Sigmoid colon (tissue), 7 donors: ENCODE measurements around the gene PANK2. TPM values are rescaled to one million over a fixed set of nuclear protein-coding genes. Genes with fewer than 3 reads are reported as not detected.
"Not testable (repeated sequence)": the region's sequence is repeated elsewhere in the genome, so short reads cannot be mapped to it uniquely, and the experiment has no call there.

Experiments
- DNase-seq: peaks from one replicate; pipeline ENCODE4 v3.0.0-alpha.2; 2019
- H3K27ac ChIP-seq, 4 donors: fragments of 200-600 bp; sonication (generic); one replicate each; pipeline ENCODE4 v1.5.1; 2016 to 2019; ENCODE audit warnings: mild to moderate bottlenecking in 1 of 4
- H3K27me3 ChIP-seq, 3 donors: fragments of 200-600 bp; sonication (generic); one replicate each; pipeline ENCODE4 v1.5.1; 2019; ENCODE audit warnings: mild to moderate bottlenecking in 1 of 3
- H3K36me3 ChIP-seq, 4 donors: fragments of 200-600 bp; sonication (generic); one replicate each; pipeline ENCODE4 v1.5.1; 2016 to 2019
- H3K4me1 ChIP-seq, 4 donors: fragments of 200-600 bp; sonication (generic); one replicate each; pipeline ENCODE4 v1.5.1; 2017 to 2019
- H3K4me3 ChIP-seq, 4 donors: fragments of 200-600 bp; sonication (generic); one replicate each; pipeline ENCODE4 v1.5.1; 2017 to 2019; ENCODE audit warnings: mild to moderate bottlenecking in 2 of 4, moderate library complexity in 1 of 4
- H3K9me3 ChIP-seq, 4 donors: fragments of 200-600 bp in 3 of 4; sonication (generic) in 3 of 4; one replicate each; pipeline versions ENCODE4 v1.5.1 to v1.6.1; 2013 to 2019
- EP300 ChIP-seq, 4 donors: sonication (generic); formaldehyde crosslinking; IDR thresholded peaks; one replicate each; pipeline ENCODE4 v1.6.1; 2017; ENCODE audit warnings: antibody characterized with exemption in 4 of 4
- POLR2A ChIP-seq, 2 donors: fragments of 450-650 bp; IDR thresholded peaks; one replicate each; pipeline ENCODE4 v1.6.1; 2016; ENCODE audit warnings: antibody characterized with exemption in 2 of 2, mild to moderate bottlenecking in 2 of 2, moderate library complexity in 2 of 2
- POLR2AphosphoS5 ChIP-seq, 4 donors: sonication (generic); formaldehyde crosslinking; IDR thresholded peaks; one replicate each; pipeline ENCODE4 v1.6.1; 2017; ENCODE audit warnings: antibody characterized with exemption in 4 of 4
- WGBS, 2 donors: extraction: QIAGEN DNeasy Blood & Tissue Kit; methylation state at CpG; one replicate each; pipeline ENCODE4 v1.1.7; 2013; 5-methylcytosine and 5-hydroxymethylcytosine counted together
- intact Hi-C: fragments of 100-400 bp; cut with DNase I; formaldehyde crosslinking; loops from one replicate; pipeline ENCODE4 v1.15.1; 2023
- polyA plus RNA-seq, 3 donors: library from polyadenylated mRNA; stranded (reverse); fragments of 200-250 nt; gene quantifications; one replicate each; pipeline ENCODE4 v1.2.3, GENCODE V29; 2013
- total RNA-seq, 4 donors: library from RNA; depleted of rRNA; stranded (reverse); fragments of >200 nt; gene quantifications; one replicate each; pipeline ENCODE4 v1.1.0, GENCODE V29; 2016
- TF ChIP-seq, protein P1 (sequence below), 4 experiments: fragments of 450-650 bp in 3 of 4; fragments of 200-600 bp in 1 of 4; IDR thresholded peaks; one replicate each; pipeline ENCODE4 v1.5.1; 2016 to 2019; ENCODE audit warnings: antibody characterized with exemption in 4 of 4, mild to moderate bottlenecking in 3 of 4, moderate library complexity in 2 of 4
- donor health status: healthy with polysubstance abuse.
- donor health status: Bipolar disorder and iron deficiency.
- donor health status: healthy.

PANK2 gene
- total and polyA plus RNA-seq, 7 donors = 16.2 to 43.2 (median 35.1) TPM

DNA sequence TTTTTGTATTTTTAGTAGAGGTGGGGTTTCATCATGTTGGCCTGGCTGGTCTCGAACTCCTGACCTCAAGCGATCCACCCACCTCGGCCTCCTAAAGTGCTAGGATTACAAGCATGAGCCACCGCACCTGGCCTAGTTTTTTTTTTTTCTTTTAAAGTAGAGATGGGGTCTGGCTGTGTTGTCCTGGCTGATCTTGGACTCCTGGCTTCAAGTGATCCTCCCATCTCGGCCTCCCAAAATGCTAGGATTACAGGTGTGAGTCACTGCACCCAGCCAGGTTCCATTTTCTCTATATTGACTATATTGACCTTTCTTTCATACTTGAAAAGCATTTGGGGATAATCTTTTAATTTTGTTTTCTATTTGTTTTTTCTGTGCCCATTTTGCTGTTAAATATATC is 13.3 kb downstream of the PANK2 start:
- TF ChIP-seq, protein P1, sequence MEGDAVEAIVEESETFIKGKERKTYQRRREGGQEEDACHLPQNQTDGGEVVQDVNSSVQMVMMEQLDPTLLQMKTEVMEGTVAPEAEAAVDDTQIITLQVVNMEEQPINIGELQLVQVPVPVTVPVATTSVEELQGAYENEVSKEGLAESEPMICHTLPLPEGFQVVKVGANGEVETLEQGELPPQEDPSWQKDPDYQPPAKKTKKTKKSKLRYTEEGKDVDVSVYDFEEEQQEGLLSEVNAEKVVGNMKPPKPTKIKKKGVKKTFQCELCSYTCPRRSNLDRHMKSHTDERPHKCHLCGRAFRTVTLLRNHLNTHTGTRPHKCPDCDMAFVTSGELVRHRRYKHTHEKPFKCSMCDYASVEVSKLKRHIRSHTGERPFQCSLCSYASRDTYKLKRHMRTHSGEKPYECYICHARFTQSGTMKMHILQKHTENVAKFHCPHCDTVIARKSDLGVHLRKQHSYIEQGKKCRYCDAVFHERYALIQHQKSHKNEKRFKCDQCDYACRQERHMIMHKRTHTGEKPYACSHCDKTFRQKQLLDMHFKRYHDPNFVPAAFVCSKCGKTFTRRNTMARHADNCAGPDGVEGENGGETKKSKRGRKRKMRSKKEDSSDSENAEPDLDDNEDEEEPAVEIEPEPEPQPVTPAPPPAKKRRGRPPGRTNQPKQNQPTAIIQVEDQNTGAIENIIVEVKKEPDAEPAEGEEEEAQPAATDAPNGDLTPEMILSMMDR (IDR thresholded peaks at IDR 0.05) = no peak
- TF ChIP-seq POLR2A (IDR thresholded peaks at IDR 0.05) (no peak), POLR2AphosphoS5 (IDR thresholded peaks at IDR 0.05) (no peak), EP300 (IDR thresholded peaks at IDR 0.05) (no peak)
- peaks cover 0 to 67% (median 45%) of the 10 kb centered on the region in 4 donors for H3K4me1 ChIP-seq
- H3K27ac ChIP-seq = peak overlapping the region in 2 of 4 donors; percentile 46 to 56
- intact Hi-C loops = no loop called here
- WGBS, 2 donors = 94 to 95% methylated on average over 5 of the region's 5 CpGs
- no peaks in the 10 kb centered on the region for H3K9me3 ChIP-seq
- DNase-seq = no peak
- no peak overlapping the region for H3K4me3 ChIP-seq
- H3K36me3 ChIP-seq = no peaks in the 10 kb centered on the region
- H3K27me3 ChIP-seq = no peaks in the 10 kb centered on the region

DNA sequence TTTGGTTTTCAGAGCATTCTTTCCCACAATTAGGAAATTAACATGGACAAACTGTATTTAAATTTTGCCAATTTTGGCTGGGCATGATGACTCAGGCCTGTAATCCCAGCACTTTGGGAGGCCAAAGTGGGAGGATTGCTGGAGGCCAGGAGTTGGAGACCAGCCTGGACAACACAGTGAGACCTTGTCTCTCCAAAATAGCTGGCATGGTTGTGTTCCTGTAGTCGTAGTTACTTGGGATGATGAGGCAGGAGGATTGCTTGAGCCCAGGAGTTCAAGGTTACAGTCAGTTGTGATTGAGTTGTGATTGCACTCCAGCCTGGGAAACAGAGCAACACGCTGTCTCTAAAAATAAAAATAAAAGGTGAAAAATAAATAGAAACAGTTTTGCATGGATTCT is 15.0 kb downstream of the PANK2 start:
- Histone ChIP-seq H3K27me3 (no peaks in the 10 kb centered on the region), H3K27ac (no peak overlapping the region), H3K9me3 (no peaks in the 10 kb centered on the region), H3K36me3 (peaks cover 10 to 15% (median 13%) of the 10 kb centered on the region in 4 donors), H3K4me1 (peaks cover 0 to 49% (median 35%) of the 10 kb centered on the region in 4 donors), H3K4me3 (no peak overlapping the region)
- TF ChIP-seq, protein P1 (IDR thresholded peaks at IDR 0.05) = no peak
- no peak for TF ChIP-seq EP300 (IDR thresholded peaks at IDR 0.05)
- no peak for TF ChIP-seq POLR2AphosphoS5 (IDR thresholded peaks at IDR 0.05)
- TF ChIP-seq POLR2A (IDR thresholded peaks at IDR 0.05) = no peak
- DNase-seq = no peak
- intact Hi-C loops = no loop called here
- WGBS, 2 donors = 61 to 80% methylated on average over 2 of the region's 2 CpGs

DNA sequence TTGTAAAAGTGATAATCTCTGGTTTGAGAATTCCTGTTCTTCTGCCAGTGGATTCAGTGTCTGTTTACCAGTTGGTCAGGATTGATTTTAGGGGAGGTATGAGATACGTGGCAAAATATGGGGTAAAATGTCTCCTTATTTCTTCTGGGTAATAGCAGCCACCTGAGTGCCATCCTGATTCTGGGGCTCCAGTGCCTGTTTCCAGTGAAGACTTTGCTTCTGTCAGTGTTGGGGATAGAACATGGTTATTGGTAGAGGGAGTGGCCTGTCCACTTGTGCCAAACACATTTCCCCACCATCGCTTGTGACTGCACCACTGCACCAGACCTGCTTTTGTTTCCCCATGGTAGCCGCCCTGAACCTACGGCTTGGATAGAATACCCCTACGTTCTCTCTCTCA is 15.7 kb downstream of the PANK2 start:
- Histone ChIP-seq H3K36me3 (peaks cover 10 to 21% (median 17%) of the 10 kb centered on the region in 4 donors), H3K27ac (no peak overlapping the region), H3K27me3 (no peaks in the 10 kb centered on the region), H3K4me1 (peaks cover 0 to 45% (median 31%) of the 10 kb centered on the region in 4 donors), H3K4me3 (no peak overlapping the region), H3K9me3 (no peaks in the 10 kb centered on the region)
- no peak for DNase-seq
- TF ChIP-seq EP300 (IDR thresholded peaks at IDR 0.05) (no peak), POLR2AphosphoS5 (IDR thresholded peaks at IDR 0.05) (no peak), POLR2A (IDR thresholded peaks at IDR 0.05) (no peak)
- TF ChIP-seq, protein P1 (IDR thresholded peaks at IDR 0.05) = no peak
- WGBS, 2 donors = 85 to 86% methylated on average over 5 of the region's 5 CpGs
- intact Hi-C loops = no loop called here

DNA sequence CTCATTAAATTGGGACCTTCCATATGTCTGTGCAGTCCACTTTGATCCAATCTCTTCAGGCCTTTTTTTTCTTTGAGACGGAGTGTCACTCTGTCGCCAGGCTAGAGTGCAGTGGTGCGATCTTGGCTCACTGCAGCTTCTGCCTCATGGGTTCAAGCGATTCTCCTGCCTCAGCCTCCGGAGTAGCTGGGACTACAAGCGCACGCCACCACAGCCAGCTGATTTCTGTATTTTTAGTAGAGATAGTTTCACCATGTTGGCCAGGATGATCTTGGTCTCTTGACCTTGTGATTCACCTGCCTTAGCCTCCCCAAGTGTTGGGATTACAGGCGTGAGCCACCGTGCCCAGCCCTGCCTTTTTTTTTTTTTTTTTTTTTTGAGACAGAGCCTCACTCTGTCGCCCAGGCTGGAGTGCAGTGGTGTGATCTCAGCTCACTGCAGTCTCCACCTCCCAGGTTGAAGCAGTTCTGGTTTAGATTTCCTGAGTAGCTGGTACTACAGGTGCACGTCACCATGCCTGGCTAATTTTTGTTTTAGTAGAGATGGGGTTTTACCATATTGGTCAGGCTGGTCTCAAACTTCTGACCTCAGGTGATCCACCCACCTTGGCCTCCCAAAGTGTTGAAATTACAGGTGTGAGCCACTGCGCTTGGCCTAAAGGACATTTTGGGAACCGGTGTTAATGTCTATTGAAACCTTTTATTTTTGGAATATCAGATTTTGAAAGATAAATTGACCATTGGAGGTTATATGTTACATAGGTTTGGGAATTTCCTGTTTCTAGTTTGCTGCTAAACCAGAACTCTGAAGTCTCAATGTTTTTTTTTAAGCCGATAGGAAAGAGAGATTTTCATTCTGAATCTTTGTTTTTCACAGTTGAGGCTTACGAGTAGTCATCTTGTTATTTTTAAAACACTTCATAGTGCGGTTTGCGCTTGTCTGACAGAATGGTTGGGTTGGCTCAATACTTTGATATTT is 17.8 kb downstream of the PANK2 start:
- DNase-seq, H3K27me3 ChIP-seq, H3K4me3 ChIP-seq, H3K9me3 ChIP-seq, H3K27ac ChIP-seq, intact Hi-C loops: not testable (repeated sequence)
- 72 to 82% methylated on average over 17 of the region's 17 CpGs for whole genome bisulfite sequencing, 2 donors
- Histone ChIP-seq H3K36me3 (peaks cover 10 to 43% (median 32%) of the 10 kb centered on the region in 4 donors), H3K4me1 (peaks cover 0 to 25% (median 17%) of the 10 kb centered on the region in 4 donors)

DNA sequence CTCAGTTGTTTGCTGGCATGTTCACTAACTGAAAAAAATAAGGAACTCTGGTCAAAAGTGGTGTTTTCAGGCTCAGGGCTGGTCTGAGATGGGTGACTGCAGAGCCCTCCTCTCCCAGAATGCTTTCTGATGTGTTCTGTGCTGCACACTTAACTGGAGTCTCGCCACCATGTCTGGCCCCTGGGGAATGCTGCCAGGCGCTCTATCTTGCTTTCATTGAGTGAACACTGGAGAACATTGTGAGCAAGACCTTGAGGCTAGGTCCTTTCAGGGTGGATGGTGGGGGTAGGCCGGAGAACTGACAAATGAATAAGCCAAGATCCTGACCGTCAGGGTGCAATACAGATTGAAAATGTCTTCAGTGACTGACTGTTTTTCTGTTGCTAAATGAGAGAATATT is 19.5 kb downstream of the PANK2 start:
- Histone ChIP-seq H3K27ac (no peak overlapping the region), H3K27me3 (no peaks in the 10 kb centered on the region), H3K9me3 (no peaks in the 10 kb centered on the region), H3K36me3 (peaks cover 10 to 59% (median 42%) of the 10 kb centered on the region in 4 donors), H3K4me3 (no peak overlapping the region), H3K4me1 (peaks cover 0 to 16% (median 12%) of the 10 kb centered on the region in 4 donors)
- intact Hi-C loops = no loop called here
- TF ChIP-seq EP300 (IDR thresholded peaks at IDR 0.05) (no peak), POLR2AphosphoS5 (IDR thresholded peaks at IDR 0.05) (no peak), POLR2A (IDR thresholded peaks at IDR 0.05) (no peak)
- TF ChIP-seq, protein P1 (IDR thresholded peaks at IDR 0.05) = no peak
- no peak for DNase-seq
- 85 to 94% methylated on average over 4 of the region's 4 CpGs for WGBS, 2 donors
